ENCODE results near the gene CYTL1.

DNA sequence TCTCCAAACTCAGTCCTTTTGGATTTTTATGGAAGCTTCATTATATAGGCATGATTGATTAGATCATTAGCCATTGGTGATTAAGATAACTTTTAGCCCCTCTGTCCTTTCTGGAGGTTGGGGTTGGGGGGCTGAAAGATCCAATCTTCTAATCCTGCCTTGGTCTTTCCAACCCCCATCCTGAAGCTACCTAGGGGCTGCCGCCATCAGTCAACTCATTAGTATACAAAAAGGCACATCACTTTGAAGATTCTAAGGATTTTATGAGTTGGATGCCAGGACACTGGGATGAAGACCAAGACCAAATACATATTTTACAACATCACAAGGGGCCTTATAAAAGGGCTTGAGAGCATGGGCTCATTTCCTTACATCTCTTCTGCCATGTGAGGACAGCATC is 47.5 kb downstream of the CYTL1 start:
- TF ChIP-seq, protein P1, sequence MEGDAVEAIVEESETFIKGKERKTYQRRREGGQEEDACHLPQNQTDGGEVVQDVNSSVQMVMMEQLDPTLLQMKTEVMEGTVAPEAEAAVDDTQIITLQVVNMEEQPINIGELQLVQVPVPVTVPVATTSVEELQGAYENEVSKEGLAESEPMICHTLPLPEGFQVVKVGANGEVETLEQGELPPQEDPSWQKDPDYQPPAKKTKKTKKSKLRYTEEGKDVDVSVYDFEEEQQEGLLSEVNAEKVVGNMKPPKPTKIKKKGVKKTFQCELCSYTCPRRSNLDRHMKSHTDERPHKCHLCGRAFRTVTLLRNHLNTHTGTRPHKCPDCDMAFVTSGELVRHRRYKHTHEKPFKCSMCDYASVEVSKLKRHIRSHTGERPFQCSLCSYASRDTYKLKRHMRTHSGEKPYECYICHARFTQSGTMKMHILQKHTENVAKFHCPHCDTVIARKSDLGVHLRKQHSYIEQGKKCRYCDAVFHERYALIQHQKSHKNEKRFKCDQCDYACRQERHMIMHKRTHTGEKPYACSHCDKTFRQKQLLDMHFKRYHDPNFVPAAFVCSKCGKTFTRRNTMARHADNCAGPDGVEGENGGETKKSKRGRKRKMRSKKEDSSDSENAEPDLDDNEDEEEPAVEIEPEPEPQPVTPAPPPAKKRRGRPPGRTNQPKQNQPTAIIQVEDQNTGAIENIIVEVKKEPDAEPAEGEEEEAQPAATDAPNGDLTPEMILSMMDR (IDR thresholded peaks at IDR 0.05; ENCODE audit: low read depth, low read length), result no peak
- no peak for TF ChIP-seq EZH2phosphoT487 (IDR thresholded peaks at IDR 0.05; ENCODE audit: low read depth)

All from OCI-LY3 (cell line).